Sigmoid colon (tissue), 7 donors: Measurements from ENCODE around the gene UNC13C. TPM values are rescaled to one million over a fixed set of nuclear protein-coding genes. Genes with fewer than 3 reads are reported as not detected.

ENCODE experiments used
- DNase-seq: peaks from one replicate; pipeline ENCODE4 v3.0.0-alpha.2; 2019
- H3K27ac ChIP-seq, 4 donors: fragments of 200-600 bp; sonication (generic); one replicate each; pipeline ENCODE4 v1.5.1; 2016 to 2019; ENCODE audit warnings: mild to moderate bottlenecking in 1 of 4
- H3K27me3 ChIP-seq, 3 donors: fragments of 200-600 bp; sonication (generic); one replicate each; pipeline ENCODE4 v1.5.1; 2019; ENCODE audit warnings: mild to moderate bottlenecking in 1 of 3
- H3K36me3 ChIP-seq, 4 donors: fragments of 200-600 bp; sonication (generic); one replicate each; pipeline ENCODE4 v1.5.1; 2016 to 2019
- H3K4me1 ChIP-seq, 4 donors: fragments of 200-600 bp; sonication (generic); one replicate each; pipeline ENCODE4 v1.5.1; 2017 to 2019
- H3K4me3 ChIP-seq, 4 donors: fragments of 200-600 bp; sonication (generic); one replicate each; pipeline ENCODE4 v1.5.1; 2017 to 2019; ENCODE audit warnings: mild to moderate bottlenecking in 2 of 4, moderate library complexity in 1 of 4
- H3K9me3 ChIP-seq, 4 donors: fragments of 200-600 bp in 3 of 4; sonication (generic) in 3 of 4; one replicate each; pipeline versions ENCODE4 v1.5.1 to v1.6.1; 2013 to 2019
- EP300 ChIP-seq, 4 donors: sonication (generic); formaldehyde crosslinking; IDR thresholded peaks; one replicate each; pipeline ENCODE4 v1.6.1; 2017; ENCODE audit warnings: antibody characterized with exemption in 4 of 4
- POLR2A ChIP-seq, 2 donors: fragments of 450-650 bp; IDR thresholded peaks; one replicate each; pipeline ENCODE4 v1.6.1; 2016; ENCODE audit warnings: antibody characterized with exemption in 2 of 2, mild to moderate bottlenecking in 2 of 2, moderate library complexity in 2 of 2
- POLR2AphosphoS5 ChIP-seq, 4 donors: sonication (generic); formaldehyde crosslinking; IDR thresholded peaks; one replicate each; pipeline ENCODE4 v1.6.1; 2017; ENCODE audit warnings: antibody characterized with exemption in 4 of 4
- WGBS, 2 donors: extraction: QIAGEN DNeasy Blood & Tissue Kit; methylation state at CpG; one replicate each; pipeline ENCODE4 v1.1.7; 2013; 5-methylcytosine and 5-hydroxymethylcytosine counted together
- intact Hi-C: fragments of 100-400 bp; cut with DNase I; formaldehyde crosslinking; loops from one replicate; pipeline ENCODE4 v1.15.1; 2023
- polyA plus RNA-seq, 3 donors: library from polyadenylated mRNA; stranded (reverse); fragments of 200-250 nt; gene quantifications; one replicate each; pipeline ENCODE4 v1.2.3, GENCODE V29; 2013
- total RNA-seq, 4 donors: library from RNA; depleted of rRNA; stranded (reverse); fragments of >200 nt; gene quantifications; one replicate each; pipeline ENCODE4 v1.1.0, GENCODE V29; 2016
- TF ChIP-seq, protein P1 (sequence below), 4 experiments: fragments of 450-650 bp in 3 of 4; fragments of 200-600 bp in 1 of 4; IDR thresholded peaks; one replicate each; pipeline ENCODE4 v1.5.1; 2016 to 2019; ENCODE audit warnings: antibody characterized with exemption in 4 of 4, mild to moderate bottlenecking in 3 of 4, moderate library complexity in 2 of 4
- donor health status: healthy with polysubstance abuse.
- donor health status: Bipolar disorder and iron deficiency.
- donor health status: healthy.

Gene UNC13C
- total and polyA plus RNA-seq, 7 donors = under 0.01 to 1.7 (median 1.3) TPM; not detected in 1

DNA sequence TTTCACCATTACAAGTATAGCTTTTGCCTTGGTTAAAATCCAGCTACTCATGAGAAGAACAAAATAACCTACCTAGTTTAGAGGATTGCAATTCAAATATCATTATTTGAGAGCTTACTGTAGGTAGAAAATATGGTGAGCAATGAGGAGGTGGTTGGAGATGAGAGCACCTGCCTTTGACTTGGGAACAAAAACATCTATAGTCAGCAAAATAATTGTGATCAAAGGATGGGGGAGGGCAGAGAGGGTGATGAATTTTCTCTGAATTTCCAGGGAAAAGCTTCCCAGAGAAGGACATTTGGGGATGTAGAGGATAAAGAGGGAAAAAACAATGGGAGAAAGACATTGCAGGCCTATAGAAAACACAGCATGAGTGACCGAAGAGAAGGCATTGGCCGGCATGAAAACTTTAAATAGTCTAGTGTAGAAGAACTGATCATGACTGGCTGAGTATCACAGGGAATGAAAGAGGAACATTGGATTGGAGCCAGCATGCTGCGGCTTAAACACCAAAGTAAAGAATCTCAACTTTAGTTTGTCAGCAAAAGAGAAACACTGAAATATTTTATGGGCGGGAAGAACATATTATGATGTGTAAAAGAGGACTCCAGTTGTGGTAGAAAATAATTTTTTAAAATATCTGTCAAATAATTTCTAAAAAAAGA, 581.3 kb downstream of the UNC13C start:
- no peaks in the 10 kb centered on the region for H3K4me1 ChIP-seq
- 58 to 80% methylated on average over 4 of the region's 4 CpGs for WGBS, 2 donors
- H3K27me3 ChIP-seq = no peaks in the 10 kb centered on the region
- intact Hi-C loops = no loop called here
- TF ChIP-seq POLR2AphosphoS5 (IDR thresholded peaks at IDR 0.05) (no peak), POLR2A (IDR thresholded peaks at IDR 0.05) (no peak), EP300 (IDR thresholded peaks at IDR 0.05) (no peak)
- TF ChIP-seq, protein P1, sequence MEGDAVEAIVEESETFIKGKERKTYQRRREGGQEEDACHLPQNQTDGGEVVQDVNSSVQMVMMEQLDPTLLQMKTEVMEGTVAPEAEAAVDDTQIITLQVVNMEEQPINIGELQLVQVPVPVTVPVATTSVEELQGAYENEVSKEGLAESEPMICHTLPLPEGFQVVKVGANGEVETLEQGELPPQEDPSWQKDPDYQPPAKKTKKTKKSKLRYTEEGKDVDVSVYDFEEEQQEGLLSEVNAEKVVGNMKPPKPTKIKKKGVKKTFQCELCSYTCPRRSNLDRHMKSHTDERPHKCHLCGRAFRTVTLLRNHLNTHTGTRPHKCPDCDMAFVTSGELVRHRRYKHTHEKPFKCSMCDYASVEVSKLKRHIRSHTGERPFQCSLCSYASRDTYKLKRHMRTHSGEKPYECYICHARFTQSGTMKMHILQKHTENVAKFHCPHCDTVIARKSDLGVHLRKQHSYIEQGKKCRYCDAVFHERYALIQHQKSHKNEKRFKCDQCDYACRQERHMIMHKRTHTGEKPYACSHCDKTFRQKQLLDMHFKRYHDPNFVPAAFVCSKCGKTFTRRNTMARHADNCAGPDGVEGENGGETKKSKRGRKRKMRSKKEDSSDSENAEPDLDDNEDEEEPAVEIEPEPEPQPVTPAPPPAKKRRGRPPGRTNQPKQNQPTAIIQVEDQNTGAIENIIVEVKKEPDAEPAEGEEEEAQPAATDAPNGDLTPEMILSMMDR (IDR thresholded peaks at IDR 0.05) = no peak
- H3K36me3 ChIP-seq = no peaks in the 10 kb centered on the region
- no peak overlapping the region for H3K4me3 ChIP-seq
- H3K27ac ChIP-seq = no peak overlapping the region
- H3K9me3 ChIP-seq = no peaks in the 10 kb centered on the region
- peak; percentile 62 for DNase-seq

DNA sequence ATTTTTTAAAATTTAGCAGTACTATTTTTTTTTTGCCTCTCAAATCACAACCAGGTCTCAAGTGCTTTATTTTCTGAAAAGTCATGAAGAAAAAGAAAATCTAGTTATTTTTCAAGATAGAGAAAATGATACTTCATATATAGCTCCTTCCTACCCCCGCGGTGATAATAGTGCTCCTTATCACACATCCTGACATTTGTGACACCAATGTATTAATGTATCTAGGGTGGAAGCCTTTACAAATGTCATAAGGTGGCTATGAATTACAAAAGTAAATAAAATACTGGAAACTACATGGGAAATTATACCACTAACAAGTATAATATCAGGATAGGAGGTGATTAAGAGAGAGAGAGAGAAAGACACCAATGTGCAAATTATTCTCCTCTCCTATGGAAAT, 582.2 kb downstream of the UNC13C start:
- 95% methylated on average over 2 of the region's 2 CpGs for WGBS, 2 donors
- intact Hi-C loops = no loop called here
- Histone ChIP-seq H3K4me3 (no peak overlapping the region), H3K36me3 (no peaks in the 10 kb centered on the region), H3K27me3 (no peaks in the 10 kb centered on the region), H3K9me3 (no peaks in the 10 kb centered on the region), H3K4me1 (no peaks in the 10 kb centered on the region), H3K27ac (no peak overlapping the region)
- DNase-seq = no peak
- TF ChIP-seq EP300 (IDR thresholded peaks at IDR 0.05) (no peak), POLR2AphosphoS5 (IDR thresholded peaks at IDR 0.05) (no peak), POLR2A (IDR thresholded peaks at IDR 0.05) (no peak)
- TF ChIP-seq, protein P1 (IDR thresholded peaks at IDR 0.05) = no peak

DNA sequence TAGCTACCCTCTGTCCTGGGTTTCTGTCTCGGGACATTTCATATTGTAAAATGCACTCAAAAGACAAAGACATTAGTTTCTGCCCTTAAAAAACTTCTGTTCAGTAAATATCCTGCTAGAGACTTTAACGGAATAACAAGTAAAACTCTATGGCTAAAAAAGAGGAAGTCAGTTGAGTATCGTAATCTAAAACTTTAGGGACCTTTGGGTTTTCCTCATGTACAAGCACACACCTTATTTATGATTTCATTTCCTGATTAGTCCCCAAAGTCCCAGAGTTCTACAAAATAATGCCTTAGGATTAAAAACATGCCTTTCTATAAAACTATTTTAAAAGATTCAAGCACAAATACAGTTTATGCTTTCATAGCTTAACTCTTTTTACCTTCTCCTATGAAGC, 585.9 kb downstream of the UNC13C start:
- no peak overlapping the region for H3K4me3 ChIP-seq
- H3K36me3 ChIP-seq = no peaks in the 10 kb centered on the region
- TF ChIP-seq POLR2A (IDR thresholded peaks at IDR 0.05) = no peak
- TF ChIP-seq, protein P1 (IDR thresholded peaks at IDR 0.05) = no peak
- no peak for TF ChIP-seq POLR2AphosphoS5 (IDR thresholded peaks at IDR 0.05)
- TF ChIP-seq EP300 (IDR thresholded peaks at IDR 0.05) = no peak
- DNase-seq = no peak
- no peak overlapping the region for H3K27ac ChIP-seq
- 47 to 67% methylated on average over 3 of the region's 3 CpGs for WGBS, 2 donors
- H3K4me1 ChIP-seq = no peaks in the 10 kb centered on the region
- H3K9me3 ChIP-seq = no peaks in the 10 kb centered on the region
- H3K27me3 ChIP-seq = no peaks in the 10 kb centered on the region
- intact Hi-C loops = no loop called here

DNA sequence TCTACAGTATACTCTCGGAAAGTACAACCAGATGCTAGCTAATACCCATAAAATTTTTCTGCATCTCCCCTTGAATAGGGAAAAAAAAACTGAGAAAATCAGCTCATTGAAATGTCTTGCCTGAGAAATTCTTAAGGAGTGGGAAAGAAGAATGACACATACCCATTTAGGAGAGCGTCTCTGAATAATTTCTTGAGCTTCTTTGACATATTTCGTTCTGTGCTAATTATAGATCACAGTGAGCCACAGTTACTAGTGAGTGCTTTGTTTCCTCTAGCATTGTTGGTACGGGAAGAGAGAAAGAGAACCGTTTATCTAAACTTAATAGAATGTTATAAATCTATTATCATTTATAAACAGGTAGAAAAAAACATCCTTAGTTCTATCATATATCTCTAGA, 588.4 kb downstream of the UNC13C start:
- Histone ChIP-seq H3K9me3 (no peaks in the 10 kb centered on the region), H3K36me3 (no peaks in the 10 kb centered on the region), H3K27me3 (no peaks in the 10 kb centered on the region), H3K4me3 (no peak overlapping the region), H3K4me1 (no peaks in the 10 kb centered on the region), H3K27ac (no peak overlapping the region)
- WGBS, 2 donors = 51 to 67% methylated on average over 5 of the region's 5 CpGs
- DNase-seq = no peak
- no peak for TF ChIP-seq POLR2A (IDR thresholded peaks at IDR 0.05)
- TF ChIP-seq EP300 (IDR thresholded peaks at IDR 0.05) = no peak
- TF ChIP-seq POLR2AphosphoS5 (IDR thresholded peaks at IDR 0.05) = no peak
- TF ChIP-seq, protein P1 (IDR thresholded peaks at IDR 0.05) = no peak
- intact Hi-C loops = no loop called here
